Fibroblast of lung (primary cell): ENCODE data around the gene ITSN1. TPM values are rescaled to one million over a fixed set of nuclear protein-coding genes. Genes with fewer than 3 reads are reported as not detected.

Source experiments
- DNase-seq, 2 donors: peaks; one replicate each; pipeline versions ENCODE4 v3.0.0 to v3.0.0-alpha.2; 2010; ENCODE audit warnings: low read depth in 2 of 2
- H2AFZ ChIP-seq: 2 replicates; pipeline ENCODE4 v1.5.1; 2012; ENCODE audit warnings: low read length, control low read depth, inconsistent platforms
- H3K27ac ChIP-seq: 2 replicates; pipeline ENCODE4 v1.5.1; 2011; ENCODE audit warnings: low read length, control low read depth; ENCODE audit not compliant: insufficient read depth
- H3K27me3 ChIP-seq: 2 replicates; pipeline ENCODE4 v1.5.1; 2011; ENCODE audit warnings: mild to moderate bottlenecking, low read length; ENCODE audit not compliant: control insufficient read depth, insufficient read depth
- H3K36me3 ChIP-seq: 2 replicates; pipeline ENCODE4 v1.5.1; 2011; ENCODE audit warnings: low read length; ENCODE audit not compliant: control insufficient read depth, insufficient read depth
- H3K4me1 ChIP-seq: 2 replicates; pipeline ENCODE4 v1.5.1; 2011; ENCODE audit warnings: low read length; ENCODE audit not compliant: control insufficient read depth, insufficient read depth; ENCODE audit errors: extremely low read depth
- H3K4me2 ChIP-seq: 2 replicates; pipeline ENCODE4 v1.5.1; 2011; ENCODE audit warnings: low read length, control low read depth; ENCODE audit not compliant: insufficient read depth; ENCODE audit errors: extremely low read depth
- H3K4me3 ChIP-seq, 4 experiments: fragments of 200-600 bp in 1 of 4; sonication (generic) in 1 of 4; replicated peaks in 1 of 4; 2 replicates each; pipeline ENCODE4 v1.5.1; 2011 to 2016; ENCODE audit warnings: low read length in 4 of 4, low read depth in 3 of 4, mild to moderate bottlenecking in 3 of 4, control low read depth in 2 of 4, inconsistent platforms in 1 of 4, mixed read lengths in 1 of 4; ENCODE audit not compliant: insufficient read depth in 1 of 4; ENCODE audit errors: control extremely low read depth in 1 of 4
- H3K79me2 ChIP-seq: 2 replicates; pipeline ENCODE4 v1.5.1; 2012; ENCODE audit warnings: mild to moderate bottlenecking, low read length, inconsistent platforms; ENCODE audit not compliant: control insufficient read depth, insufficient read depth
- H3K9ac ChIP-seq: 2 replicates; pipeline ENCODE4 v1.5.1; 2011; ENCODE audit warnings: mild to moderate bottlenecking, low read length, control low read depth; ENCODE audit not compliant: insufficient read depth
- H3K9me3 ChIP-seq: 2 replicates; pipeline ENCODE4 v1.5.1; 2012; ENCODE audit warnings: low read depth, low read length; ENCODE audit not compliant: control insufficient read depth, insufficient read depth
- H4K20me1 ChIP-seq: 2 replicates; pipeline ENCODE4 v1.5.1; 2011; ENCODE audit warnings: low read length; ENCODE audit not compliant: control insufficient read depth, insufficient read depth; ENCODE audit errors: extremely low read depth
- EZH2 ChIP-seq: IDR thresholded peaks from 2 replicates; pipeline ENCODE4 v1.5.1; 2012; ENCODE audit warnings: low read length, control low read depth, mild to moderate bottlenecking; ENCODE audit errors: missing control alignments
- polyA plus RNA-seq, 2 donors: library from polyadenylated mRNA; depleted of rRNA in 1 of 2; stranded (reverse) in 1 of 2; unstranded in 1 of 2; fragments of >200 nt; gene quantifications; 2 replicates each; pipeline ENCODE4 v1.2.1, GENCODE V29; 2011 to 2012; ENCODE audit warnings: missing spikeins in 1 of 2
- total RNA-seq: library from RNA; depleted of rRNA; stranded (reverse); fragments of >200 nt; gene quantifications from 2 replicates; pipeline ENCODE4 v1.2.1, GENCODE V29; 2014
- TF ChIP-seq, protein P1 (sequence below), 2 donors: IDR thresholded peaks in 1 of 2; conservative IDR thresholded peaks in 1 of 2; 1 replicate in 1 of 2; 2 replicates in 1 of 2; pipeline ENCODE4 v1.5.1; 2011 to 2012; ENCODE audit warnings: low read length in 2 of 2, control low read depth in 1 of 2, inconsistent platforms in 1 of 2, low read depth in 1 of 2, mild to moderate bottlenecking in 1 of 2

Gene ITSN1
- total and polyA plus RNA-seq, 2 donors (not counting 1 experiment from before 2014, with no cell fraction given), result 34.7 to 63.1 TPM

DNA sequence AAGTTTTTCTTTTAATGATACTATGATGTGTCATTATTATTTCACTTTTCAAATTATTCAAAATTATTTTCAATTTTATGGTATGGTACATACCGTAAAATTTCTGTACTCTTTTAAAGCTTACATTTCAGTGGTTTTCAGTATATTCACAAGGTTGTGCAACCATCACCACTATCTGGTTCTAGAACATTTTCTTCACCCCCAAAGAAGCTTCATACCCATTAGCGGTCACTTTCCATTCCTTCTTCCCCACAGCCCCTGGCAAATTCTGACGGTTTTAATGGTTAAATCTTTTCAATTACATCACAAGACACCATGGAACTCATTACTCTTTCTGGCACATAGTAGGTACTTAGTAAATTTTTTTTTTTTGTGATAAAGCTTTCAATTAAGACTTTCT lies 296.1 kb downstream of the ITSN1 start:
- no peak for DNase-seq
- Histone ChIP-seq H3K4me2 (no peak overlapping the region), H3K9me3 (no peaks in the 10 kb centered on the region), H3K27ac (no peak overlapping the region), H2AFZ (no peak overlapping the region), H4K20me1 (no peaks in the 10 kb centered on the region), H3K36me3 (no peaks in the 10 kb centered on the region), H3K9ac (no peak overlapping the region), H3K4me1 (peaks cover 2% of the 10 kb centered on the region), H3K27me3 (no peaks in the 10 kb centered on the region), H3K79me2 (no peaks in the 10 kb centered on the region), H3K4me3 (no peak overlapping the region)
- TF ChIP-seq, protein P1, sequence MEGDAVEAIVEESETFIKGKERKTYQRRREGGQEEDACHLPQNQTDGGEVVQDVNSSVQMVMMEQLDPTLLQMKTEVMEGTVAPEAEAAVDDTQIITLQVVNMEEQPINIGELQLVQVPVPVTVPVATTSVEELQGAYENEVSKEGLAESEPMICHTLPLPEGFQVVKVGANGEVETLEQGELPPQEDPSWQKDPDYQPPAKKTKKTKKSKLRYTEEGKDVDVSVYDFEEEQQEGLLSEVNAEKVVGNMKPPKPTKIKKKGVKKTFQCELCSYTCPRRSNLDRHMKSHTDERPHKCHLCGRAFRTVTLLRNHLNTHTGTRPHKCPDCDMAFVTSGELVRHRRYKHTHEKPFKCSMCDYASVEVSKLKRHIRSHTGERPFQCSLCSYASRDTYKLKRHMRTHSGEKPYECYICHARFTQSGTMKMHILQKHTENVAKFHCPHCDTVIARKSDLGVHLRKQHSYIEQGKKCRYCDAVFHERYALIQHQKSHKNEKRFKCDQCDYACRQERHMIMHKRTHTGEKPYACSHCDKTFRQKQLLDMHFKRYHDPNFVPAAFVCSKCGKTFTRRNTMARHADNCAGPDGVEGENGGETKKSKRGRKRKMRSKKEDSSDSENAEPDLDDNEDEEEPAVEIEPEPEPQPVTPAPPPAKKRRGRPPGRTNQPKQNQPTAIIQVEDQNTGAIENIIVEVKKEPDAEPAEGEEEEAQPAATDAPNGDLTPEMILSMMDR (conservative IDR thresholded peaks at IDR 0.05 in 1 of 2, IDR thresholded peaks at IDR 0.05 in 1 of 2; ENCODE audit: low read depth in 1 of 2, low read length in 2 of 2), result no peak

DNA sequence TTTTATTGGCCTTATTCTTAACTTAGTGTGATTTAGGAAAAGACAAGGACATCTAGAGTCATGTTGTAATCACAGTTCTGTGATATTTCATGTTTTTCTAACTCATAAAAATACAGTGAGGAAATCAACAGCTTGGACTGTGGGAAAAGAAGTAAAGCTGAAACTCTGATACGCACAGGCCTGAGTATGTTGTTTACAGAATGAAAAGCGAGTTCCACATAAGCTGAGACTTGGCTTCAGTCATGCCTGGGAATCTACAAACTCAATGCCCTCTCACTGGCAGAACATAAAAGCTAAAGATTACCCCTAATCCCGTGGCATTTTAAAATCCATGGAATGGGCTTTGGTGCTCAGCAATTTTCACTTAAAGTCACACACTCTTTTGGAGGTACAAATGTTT lies 296.9 kb downstream of the ITSN1 start:
- Histone ChIP-seq H3K4me3 (no peak overlapping the region), H4K20me1 (no peaks in the 10 kb centered on the region), H3K27me3 (no peaks in the 10 kb centered on the region), H2AFZ (no peak overlapping the region), H3K79me2 (no peaks in the 10 kb centered on the region), H3K9me3 (no peaks in the 10 kb centered on the region), H3K4me2 (no peak overlapping the region), H3K4me1 (peaks cover 2% of the 10 kb centered on the region), H3K9ac (no peak overlapping the region), H3K36me3 (no peaks in the 10 kb centered on the region), H3K27ac (no peak overlapping the region)
- TF ChIP-seq, protein P1 (conservative IDR thresholded peaks at IDR 0.05 in 1 of 2, IDR thresholded peaks at IDR 0.05 in 1 of 2; ENCODE audit: low read depth in 1 of 2, low read length in 2 of 2), result no peak
- DNase-seq, result peak in 1 of 2 donors; percentile 52

DNA sequence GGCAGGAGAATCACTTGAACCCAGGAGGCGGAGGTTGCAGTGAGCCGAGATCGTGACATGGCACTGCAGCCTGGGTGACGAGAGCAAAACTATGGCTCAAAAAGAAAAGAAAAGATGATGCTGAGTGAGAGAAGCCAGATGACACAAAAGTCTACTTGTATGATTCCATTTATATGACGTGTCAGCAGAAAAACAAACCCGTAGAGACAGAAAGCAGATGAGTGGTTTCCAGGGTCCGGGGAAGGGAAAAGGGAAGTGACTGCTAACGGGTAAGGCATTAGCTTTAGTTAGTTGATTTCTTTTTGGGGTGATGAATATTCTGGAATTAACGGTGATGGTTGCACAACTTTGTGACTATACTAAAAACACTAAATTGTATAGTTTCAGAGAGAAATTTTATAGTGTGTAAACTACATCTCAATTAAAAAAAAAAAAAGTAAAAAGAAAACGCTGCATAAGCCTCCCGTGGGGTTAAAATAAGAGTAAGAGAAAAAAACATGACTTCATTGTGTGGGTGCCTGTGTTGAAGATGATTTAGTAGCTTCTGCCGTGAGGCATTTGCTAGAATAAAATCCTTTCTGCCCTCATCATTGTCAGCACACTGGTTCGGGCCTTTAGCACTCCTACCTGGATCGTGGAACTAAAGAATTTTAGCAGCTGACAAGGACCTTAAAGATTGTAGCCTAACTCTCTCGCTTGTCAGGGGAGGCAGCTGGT lies 298.0 kb downstream of the ITSN1 start:
- H4K20me1 ChIP-seq, result no peaks in the 10 kb centered on the region
- no peaks in the 10 kb centered on the region for H3K79me2 ChIP-seq
- peak; percentile 62 to 79 for DNase-seq
- H3K9me3 ChIP-seq, result no peaks in the 10 kb centered on the region
- no peak overlapping the region for H3K9ac ChIP-seq
- peaks cover 2% of the 10 kb centered on the region for H3K4me1 ChIP-seq
- H3K27ac ChIP-seq, result no peak overlapping the region
- no peaks in the 10 kb centered on the region for H3K36me3 ChIP-seq
- no peaks in the 10 kb centered on the region for H3K27me3 ChIP-seq
- H3K4me2 ChIP-seq, result no peak overlapping the region
- H3K4me3 ChIP-seq, result no peak overlapping the region
- TF ChIP-seq, protein P1 (conservative IDR thresholded peaks at IDR 0.05 in 1 of 2, IDR thresholded peaks at IDR 0.05 in 1 of 2; ENCODE audit: low read depth in 1 of 2, low read length in 2 of 2), result no peak
- no peak for TF ChIP-seq EZH2
- no peak overlapping the region for H2AFZ ChIP-seq
